AG10803 (cell line): Measurements from ENCODE around the gene PDE1A.
A peak's percentile ranks its signal among the peaks of the same experiment; 100 is the strongest.
"Not testable (repeated sequence)": the region's sequence is repeated elsewhere in the genome, so short reads cannot be mapped to it uniquely, and the experiment has no call there.

Experiments
- DNase-seq: peaks from one replicate; pipeline ENCODE4 v3.0.0; 2010; ENCODE audit warnings: low read depth
- H3K4me3 ChIP-seq: 2 replicates; pipeline ENCODE4 v1.5.1; 2011; ENCODE audit warnings: mild to moderate bottlenecking, low read length, control low read depth
- TF ChIP-seq, protein P1 (sequence below): conservative IDR thresholded peaks from 2 replicates; pipeline ENCODE4 v1.5.1; 2011; ENCODE audit warnings: mild to moderate bottlenecking, low read length, control low read depth, inconsistent platforms

The PDE1A gene

DNA sequence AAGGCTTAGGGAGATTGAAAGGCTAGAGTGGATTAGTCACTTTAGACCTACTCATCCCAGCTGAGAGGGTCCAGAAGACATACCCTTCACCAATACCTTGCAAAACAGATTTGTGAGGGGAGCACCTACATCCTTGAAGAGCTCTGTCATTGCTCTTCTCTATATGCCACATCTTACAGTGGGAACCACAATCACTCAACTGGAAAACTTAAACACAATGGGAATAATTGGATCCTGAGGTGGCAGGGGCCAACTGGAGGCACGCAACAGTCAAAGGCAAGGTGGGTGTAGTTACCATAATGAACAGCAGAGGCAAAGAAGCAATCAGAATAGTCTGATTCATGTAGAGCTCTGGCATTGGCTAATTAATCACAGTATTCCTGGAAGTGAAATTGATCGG, 35.4 kb downstream of the PDE1A start:
- TF ChIP-seq, protein P1, sequence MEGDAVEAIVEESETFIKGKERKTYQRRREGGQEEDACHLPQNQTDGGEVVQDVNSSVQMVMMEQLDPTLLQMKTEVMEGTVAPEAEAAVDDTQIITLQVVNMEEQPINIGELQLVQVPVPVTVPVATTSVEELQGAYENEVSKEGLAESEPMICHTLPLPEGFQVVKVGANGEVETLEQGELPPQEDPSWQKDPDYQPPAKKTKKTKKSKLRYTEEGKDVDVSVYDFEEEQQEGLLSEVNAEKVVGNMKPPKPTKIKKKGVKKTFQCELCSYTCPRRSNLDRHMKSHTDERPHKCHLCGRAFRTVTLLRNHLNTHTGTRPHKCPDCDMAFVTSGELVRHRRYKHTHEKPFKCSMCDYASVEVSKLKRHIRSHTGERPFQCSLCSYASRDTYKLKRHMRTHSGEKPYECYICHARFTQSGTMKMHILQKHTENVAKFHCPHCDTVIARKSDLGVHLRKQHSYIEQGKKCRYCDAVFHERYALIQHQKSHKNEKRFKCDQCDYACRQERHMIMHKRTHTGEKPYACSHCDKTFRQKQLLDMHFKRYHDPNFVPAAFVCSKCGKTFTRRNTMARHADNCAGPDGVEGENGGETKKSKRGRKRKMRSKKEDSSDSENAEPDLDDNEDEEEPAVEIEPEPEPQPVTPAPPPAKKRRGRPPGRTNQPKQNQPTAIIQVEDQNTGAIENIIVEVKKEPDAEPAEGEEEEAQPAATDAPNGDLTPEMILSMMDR, result no peak
- DNase-seq, result no peak
- H3K4me3 ChIP-seq, result no peak overlapping the region

DNA sequence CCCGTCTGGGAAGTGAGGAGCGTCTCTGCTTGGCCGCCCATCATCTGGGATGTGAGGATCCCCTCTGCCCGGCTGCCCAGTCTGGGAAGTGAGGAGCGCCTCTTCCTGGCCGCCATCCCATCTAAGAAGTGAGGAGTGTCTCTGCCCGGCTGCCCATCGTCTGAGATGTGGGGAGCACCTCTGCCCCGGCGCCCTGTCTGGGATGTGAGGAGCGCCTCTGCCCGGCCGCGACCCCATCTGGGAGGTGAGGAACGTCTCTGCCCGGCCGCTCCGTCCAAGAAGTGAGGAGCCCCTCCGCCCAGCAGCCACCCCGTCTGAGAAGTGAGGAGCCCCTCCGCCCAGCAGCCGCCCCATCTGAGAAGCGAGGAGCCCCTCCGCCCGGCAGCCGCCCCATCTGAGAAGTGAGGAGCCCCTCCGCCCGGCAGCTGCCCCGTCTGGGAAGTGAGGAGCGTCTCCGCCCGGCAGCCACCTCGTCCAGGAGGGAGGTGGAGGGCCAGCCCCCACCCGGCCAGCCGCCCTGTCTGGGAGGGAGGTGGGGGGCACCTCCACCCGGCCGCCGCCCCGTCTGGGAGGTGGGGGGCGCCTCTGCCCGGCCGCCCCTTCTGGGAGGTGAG, 40.5 kb downstream of the PDE1A start:
- H3K4me3 ChIP-seq, DNase-seq: not testable (repeated sequence)

DNA sequence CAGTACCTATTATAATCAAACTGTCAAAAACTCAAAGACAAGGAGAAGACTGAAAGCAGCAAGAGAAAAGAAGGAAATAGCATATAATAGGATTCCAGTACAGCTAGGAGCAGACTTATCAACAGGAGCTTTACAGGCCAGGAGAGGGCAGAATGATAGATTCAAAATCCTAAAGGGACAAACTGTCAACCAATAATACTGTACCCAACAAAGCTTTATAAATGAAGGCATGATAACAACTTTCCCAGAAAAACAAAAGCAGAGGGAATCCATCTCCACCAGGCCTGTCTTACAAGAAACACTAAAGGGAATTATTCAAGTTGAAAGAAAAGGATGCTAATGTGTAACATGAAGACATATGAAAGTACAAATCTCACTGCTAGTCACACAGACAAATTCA, 42.0 kb downstream of the PDE1A start:
- no peak for DNase-seq
- TF ChIP-seq, protein P1, result no peak
- H3K4me3 ChIP-seq, result no peak overlapping the region

DNA sequence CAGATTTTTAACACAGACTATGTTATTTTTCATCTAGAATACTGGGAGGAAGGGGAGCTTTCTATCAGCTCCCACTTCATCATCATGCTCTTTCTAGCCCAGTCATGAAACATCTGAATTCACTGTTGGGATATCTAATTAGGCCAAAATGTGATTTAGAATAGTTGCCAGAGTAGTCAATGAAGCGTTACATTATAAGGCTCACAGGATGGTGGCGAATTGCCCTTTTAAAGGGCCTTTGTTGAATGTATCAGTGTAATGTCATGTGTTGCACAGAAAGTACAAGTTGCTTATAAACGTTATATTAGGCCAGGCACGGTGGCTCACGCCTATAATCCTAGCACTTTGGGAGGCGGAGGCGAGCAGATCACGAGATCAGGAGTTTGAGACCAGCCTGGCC, 45.6 kb downstream of the PDE1A start:
- H3K4me3 ChIP-seq, result no peak overlapping the region
- TF ChIP-seq, protein P1, result no peak
- DNase-seq, result no peak

DNA sequence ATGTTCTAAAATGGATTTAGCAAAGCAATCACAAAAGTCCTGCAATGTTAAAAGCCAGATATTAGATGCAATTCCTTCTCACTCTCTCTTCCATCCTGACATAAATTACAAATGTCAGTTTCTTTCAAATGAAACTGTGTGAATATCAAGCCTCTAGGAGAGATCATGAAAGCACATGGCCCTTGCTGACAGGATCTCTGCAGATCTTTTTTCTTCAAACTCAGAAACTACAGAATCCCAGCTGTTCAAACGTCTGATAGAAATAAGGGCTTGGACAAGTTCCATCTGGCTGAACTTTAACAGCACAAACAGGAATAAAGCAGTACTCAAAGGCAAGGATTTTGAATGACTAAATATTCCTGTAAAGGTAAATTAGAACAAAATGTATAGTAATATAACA, 47.6 kb downstream of the PDE1A start:
- peak; percentile 34 for DNase-seq
- TF ChIP-seq, protein P1, result no peak
- no peak overlapping the region for H3K4me3 ChIP-seq

DNA sequence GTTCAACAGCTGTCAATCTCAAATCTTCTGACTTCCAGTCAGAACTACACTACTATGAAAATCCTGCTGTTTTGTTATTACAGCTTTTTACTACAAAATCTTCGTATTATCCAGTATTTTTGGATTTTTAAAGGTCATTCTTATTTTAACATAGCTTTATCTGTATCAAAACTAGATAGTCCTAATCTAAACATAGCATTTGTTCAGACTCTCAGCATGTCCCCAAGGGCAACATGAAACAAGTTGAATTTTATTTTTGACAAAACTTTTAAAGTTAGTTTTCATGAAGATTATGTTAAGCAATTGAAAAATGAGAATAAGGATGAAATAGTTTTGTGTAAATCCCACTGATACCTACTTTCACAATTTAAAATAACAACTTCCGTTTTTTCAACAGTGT, 48.1 kb downstream of the PDE1A start:
- TF ChIP-seq, protein P1, result no peak
- H3K4me3 ChIP-seq, result no peak overlapping the region
- no peak for DNase-seq

DNA sequence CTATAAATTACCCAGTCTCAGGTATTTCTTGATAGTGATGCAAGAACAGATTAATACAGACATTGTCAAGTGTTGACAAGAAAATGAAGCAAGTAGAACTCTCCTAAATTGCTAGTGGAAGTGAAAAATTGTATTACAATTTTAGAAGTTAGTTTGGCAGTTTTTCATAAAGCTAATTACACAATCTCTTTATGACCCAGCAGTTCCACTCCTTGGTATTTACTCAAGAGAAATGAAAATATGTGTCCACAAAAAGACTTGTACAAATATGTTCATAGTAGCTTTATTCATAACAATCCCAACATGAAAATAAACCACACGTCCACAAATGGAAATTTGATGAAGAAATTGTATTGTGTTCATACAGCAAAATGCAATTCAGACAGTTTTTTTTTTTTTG, 49.4 kb downstream of the PDE1A start:
- no peak overlapping the region for H3K4me3 ChIP-seq
- TF ChIP-seq, protein P1, result no peak
- peak; percentile 25 for DNase-seq

DNA sequence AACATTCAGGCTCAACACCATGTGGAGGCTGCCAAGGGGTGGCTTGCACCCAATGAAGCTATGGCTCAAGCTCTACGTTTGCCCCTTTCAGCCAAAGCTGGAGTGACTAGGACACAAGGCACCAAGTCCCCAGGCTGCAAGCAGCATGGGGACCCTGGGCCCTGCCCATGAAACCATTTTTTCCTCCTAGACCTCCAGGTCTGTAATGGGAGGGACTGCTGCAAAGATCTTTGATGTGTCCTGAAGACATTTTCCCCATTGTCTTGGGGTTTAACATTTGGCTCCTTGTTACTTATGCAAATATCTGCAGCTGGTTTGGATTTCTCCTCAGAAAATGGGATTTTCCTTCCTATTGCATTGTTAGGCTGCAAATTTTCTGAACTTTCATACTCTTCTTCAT, 51.0 kb downstream of the PDE1A start:
- H3K4me3 ChIP-seq, result no peak overlapping the region
- TF ChIP-seq, protein P1, result no peak
- DNase-seq, result no peak
